SH-SY5Y (cell line): Measurements from ENCODE around the gene ZNF324.

Source experiments
- GATA2 ChIP-seq: IDR thresholded peaks from 2 replicates; pipeline ENCODE4 v1.6.1; 2011; ENCODE audit warnings: mild to moderate bottlenecking, low read depth, low read length
- GATA3 ChIP-seq: IDR thresholded peaks from 2 replicates; pipeline ENCODE4 v1.6.1; 2011; ENCODE audit warnings: low read depth, mild to moderate bottlenecking, low read length, moderate library complexity

DNA sequence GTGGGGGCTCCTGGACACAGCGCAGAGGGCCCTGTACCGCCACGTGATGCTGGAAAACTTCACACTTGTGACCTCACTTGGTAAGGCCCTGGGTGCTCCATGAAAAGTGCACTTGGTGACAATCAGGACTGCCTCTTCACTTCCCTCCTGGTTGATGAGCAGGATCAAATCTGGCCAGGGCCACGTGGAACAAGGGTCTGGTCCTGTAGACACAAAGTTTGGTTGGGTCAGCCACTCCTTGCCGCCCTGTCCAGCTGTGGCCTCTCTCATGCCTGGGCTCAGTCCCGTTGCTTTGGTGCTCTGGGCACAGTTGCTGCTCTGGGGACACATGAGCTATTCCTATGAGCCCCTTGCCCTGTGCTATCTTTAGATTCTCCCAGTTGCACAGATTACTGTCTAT lies 13.1 kb upstream of the ZNF324 start:
- TF ChIP-seq GATA2 (no peak), GATA3 (no peak)
